Right renal pelvis (tissue), 4 donors: Measurements from ENCODE around the gene DOK3. TPM values are rescaled to one million over a fixed set of nuclear protein-coding genes. Genes with fewer than 3 reads are reported as not detected.

Experiments used
- DNase-seq, 4 donors: peaks; one replicate each; pipeline ENCODE4 v3.0.0-alpha.2; 2013; ENCODE audit warnings: low read depth in 4 of 4, low spot score in 3 of 4, missing footprints in 1 of 4
- polyA plus RNA-seq, 4 donors: library from polyadenylated mRNA; unstranded; fragments of 120-200 nt; gene quantifications; one replicate each; pipeline ENCODE4 v1.2.1, GENCODE V29; 2013; ENCODE audit not compliant: insufficient read length in 4 of 4

The DOK3 gene
- polyA plus RNA-seq, 4 donors: 3.6 to 6.3 (median 4.8) TPM

DNA sequence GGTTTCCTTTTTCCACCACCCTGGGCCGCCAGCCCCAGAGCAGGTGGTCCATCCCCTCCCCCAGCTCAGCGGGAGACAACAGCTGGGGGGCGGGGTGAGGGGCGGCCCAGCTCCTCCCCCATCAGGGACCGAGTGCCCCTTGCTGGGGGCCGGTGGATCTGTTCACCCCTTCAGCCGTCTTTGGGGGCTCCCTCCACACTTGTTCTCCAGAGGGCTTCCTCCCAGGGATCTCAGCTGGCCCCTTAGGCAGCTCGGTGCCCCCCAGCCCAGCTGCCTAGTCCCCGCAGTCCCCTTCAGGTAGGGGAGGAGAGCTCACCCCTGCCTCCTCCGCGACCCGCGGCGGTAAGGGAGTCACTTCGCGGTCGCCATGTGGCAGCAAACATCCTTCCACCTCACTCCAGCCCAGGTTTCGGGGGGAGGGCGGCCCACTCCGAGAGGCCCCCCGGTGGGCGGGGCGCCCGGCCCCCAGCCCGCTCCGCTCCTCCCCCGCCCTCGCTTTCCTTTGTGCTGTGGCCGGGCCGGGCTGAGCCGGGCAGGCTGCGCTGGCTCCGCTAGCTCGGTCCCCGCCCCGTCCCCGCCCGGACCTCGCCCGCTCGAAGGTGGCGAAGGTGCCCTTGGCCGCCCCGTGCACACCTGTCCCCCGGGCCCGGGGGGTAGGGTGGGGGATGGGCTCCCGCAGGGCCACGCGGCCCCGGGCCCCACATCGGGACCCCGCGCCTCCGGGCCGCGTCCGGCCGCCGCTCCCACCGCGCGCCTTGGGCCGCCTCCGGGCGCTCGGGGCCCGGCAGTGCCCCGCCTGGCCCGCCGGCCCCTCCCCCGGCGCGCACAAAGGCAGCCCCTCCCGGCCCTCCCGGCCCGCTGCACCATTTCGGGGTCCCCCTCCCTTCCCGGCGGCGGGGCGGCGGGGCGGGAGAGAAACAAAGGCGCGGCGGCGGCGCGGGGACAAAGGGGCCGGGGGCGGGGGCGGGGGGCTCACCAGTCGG, 36.9 kb downstream of the DOK3 start:
- no peak for DNase-seq

DNA sequence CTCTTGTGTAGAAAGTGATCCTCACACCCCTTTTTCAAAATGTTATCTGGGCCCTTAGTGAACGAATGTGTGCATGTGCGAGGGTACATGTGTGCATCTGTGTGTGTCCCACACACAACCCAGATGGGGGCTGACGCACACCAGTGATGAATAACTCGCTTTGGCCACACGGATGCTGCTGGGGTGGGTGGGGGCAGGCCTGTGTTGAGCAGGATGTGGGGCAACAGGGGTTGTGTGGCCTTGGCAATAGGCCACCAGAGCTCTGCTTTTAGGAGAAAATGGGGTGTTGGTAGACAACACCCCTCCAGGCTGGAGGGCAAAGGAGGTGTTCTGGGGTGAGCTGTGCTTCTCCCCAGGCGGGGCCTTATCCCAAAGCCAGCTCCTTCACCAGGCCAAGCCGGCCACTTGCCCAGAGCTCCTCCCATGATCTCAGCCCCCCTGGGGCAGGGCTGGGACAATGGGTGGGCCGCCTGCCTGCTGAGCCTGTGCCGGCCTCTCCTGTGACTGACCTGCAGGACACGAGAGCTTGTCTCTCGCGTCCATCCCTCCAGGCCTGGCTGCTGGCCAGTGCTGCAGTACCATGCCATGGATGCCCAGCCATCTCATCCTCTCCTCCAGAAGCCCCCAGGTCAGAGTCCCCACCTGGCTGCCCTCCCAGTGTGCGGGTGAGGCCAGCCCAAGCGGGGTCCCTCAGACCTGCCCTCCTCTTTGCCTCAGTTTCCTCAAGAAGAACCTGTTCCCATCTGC, 37.8 kb downstream of the DOK3 start:
- no peak for DNase-seq

DNA sequence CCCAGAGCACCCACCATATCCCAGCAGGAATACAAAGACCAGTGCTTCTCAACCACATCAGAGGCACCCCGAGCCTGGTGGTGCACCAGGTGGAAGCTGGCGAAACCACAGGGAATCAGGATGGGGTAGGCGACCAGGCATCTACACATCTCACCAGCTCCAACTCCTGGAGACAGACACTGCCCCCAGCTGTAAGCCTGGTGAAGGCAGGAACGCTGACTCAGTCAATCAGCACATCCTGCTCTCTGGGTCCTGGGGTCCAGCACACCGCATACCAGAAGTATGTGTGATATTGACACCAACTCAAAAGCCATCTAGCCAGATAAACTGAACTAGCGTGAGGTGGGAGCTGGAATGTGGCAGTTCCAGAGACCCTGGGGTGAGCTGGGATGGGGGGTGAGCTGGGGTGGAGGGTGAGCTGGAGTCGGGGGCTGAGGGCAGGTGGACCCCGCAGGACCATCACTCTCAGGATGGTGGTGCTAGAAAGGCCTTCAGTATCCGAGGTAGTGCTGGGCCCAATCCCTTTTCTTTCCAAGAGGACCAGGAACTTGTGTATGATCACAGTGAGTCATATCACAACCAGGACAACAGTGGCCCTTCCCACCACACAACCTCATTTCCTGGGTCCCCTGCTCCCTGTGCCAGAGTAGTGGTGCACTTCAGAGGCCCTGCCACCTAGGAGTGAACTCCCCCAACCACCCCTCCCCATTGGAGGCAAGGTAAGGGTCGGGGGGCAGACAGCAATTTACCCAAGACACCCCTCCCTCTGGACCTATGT, 38.7 kb downstream of the DOK3 start:
- no peak for DNase-seq

GRCh38 chr5:177469750-177470525, 39.7 kb downstream of the DOK3 start:
- DNase-seq: no peak

- no peak for DNase-seq
Observed at GRCh38 chr5:177468685-177469628, 40.7 kb downstream of the DOK3 start.

DNA sequence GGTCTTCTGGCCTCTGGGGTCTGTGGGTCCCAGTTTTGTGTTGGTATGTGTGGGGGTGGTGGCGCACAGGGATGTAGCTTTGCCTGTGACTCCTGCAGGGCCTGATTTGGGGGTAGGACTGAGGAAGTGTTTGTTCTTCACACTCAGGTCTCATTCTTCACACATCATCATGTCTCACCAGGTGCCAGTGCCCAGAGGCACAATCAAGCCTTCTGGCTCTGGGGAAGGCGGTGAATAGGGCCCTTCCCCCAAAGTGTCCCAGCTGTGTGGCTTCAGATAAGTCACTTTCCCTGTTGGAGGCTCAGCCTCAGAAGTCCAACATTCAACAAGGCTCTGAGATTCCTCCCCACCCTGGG, 41.3 kb downstream of the DOK3 start:
- DNase-seq: no peak

- no peak for DNase-seq
Observed at GRCh38 chr5:177467436-177467835, 42.2 kb downstream of the DOK3 start.

DNA sequence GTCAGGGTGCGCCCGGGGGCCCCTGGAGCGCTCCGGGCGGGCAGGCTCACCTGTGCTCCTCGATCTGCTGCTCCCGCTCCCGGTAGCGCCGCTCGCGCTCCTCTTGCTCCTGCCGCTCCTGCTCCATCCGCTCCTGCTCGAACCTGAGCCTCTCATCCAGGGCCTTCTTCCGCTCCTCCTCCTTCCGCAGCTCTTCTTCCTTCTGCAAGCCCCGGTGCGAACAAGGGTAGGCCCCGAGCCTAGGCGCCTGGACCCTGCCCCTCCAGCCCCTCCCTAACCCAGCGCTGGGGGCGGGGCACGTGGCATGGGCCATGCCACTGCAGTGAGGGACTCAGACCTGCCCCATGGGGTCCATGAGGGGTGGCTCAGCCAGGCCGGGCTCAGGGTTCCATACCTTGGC, 42.8 kb downstream of the DOK3 start:
- DNase-seq: no peak

GRCh38 chr5:177465044-177465443, 44.6 kb downstream of the DOK3 start:
- DNase-seq: no peak

GRCh38 chr5:177462021-177462670, 47.5 kb downstream of the DOK3 start:
- no peak for DNase-seq

DNA sequence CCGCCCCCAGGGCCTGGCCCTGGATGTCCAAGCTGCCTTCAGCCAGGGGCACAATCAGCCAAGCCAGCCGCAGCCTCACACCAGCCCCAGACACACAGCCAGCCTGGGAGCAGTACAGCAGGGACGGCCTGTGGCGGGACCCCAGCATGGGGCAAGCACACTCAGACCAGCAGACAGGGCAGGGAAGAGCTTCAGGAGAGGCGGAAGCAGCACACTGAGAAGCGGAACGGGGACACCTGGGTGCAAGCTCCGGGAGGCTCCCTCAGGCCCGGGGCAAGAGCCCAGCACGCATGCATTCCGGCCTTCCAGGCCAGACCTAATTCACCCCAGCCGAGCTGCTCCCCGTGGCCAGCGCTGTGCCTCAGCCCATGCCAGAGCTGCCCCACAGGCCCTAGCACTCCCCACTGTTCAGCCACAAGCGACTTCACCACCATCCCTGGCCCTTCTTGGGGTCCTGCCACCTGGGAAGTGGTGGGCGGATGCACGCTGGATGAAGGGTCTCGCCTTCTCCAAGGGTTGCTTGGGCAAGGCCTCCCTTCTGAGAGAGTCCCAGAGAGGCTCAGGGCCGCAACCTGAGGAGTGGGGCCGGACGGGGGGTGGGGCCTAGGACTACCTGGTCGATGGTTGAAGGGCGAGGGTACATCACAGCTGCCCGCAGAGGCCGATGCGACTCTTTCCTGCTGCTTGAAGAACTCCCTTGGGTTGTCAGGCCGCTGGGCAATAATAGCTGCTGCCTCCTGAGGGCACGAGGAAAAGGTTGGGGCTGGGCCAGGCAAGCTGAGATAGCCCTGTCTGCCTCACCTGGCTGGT, 49.6 kb downstream of the DOK3 start:
- no peak for DNase-seq

GRCh38 chr5:177459357-177459756, 50.3 kb downstream of the DOK3 start:
- DNase-seq: no peak

GRCh38 chr5:177458912-177459350, 50.7 kb downstream of the DOK3 start:
- no peak for DNase-seq

- DNase-seq: no peak
Observed at GRCh38 chr5:177457852-177458681, 51.6 kb downstream of the DOK3 start.

DNA sequence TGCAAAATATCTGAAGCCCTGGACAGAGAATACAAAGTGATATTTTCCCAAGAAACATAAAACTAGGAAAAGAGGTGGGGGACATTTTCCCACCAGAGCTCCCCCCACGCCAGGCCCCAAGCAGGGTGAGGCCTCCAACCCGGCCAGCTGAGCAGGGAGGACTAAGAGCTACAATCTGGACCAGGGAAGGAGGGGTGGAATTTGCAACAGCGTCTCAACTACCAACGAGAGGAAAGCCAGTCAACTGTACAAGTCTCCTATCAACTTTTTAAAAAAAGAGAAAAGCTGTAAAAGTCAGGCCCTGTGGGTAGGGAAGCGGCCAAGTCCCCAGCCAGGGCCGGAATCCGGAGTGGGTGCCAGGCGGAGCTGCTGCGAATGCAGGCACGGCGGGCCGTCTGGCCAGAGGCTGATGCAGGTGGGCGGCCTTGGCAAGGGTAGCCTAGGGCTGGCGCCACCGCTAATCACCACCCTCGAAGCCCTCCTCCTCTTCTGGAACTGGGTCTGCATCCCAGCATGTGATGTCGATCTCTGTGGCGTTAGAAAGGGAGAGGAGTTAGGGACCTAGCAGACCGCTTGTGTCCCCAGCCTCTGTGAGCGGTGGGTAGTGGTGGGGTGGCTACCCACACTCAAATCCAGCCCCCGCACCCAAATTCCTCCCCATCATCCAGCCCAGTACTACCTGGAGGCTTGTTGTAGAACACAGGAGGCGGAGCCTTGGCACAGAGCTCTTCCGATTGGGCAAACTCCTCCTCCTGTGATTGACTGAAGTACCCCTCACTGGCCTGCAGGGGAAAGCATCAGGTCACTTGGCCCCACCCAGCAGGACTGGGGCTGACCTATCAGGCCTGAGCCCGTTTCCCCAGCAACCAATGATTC, 52.4 kb downstream of the DOK3 start:
- DNase-seq: peak in 2 of 4 donors; percentile 68 to 89

DNA sequence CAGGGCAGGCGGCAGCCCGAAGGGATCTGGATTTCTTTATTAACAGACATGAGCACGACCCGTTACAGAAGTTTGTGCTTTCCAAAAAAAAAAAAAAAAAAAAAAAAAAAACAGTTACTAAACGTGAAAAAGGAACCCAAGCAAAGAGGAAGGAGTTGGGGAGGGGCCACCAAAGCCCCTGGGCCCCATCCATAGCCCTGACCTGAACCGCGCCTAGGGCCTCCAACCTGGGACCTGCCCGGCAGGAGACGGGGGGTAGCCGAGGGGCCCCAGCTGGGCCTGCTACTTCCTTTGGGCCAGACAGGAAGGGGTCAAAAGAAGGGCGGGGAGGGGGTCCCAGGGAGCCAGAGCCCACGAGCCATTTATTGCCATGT, 53.0 kb downstream of the DOK3 start:
- DNase-seq: no peak
